Chondrocyte (in vitro differentiated cells): Measurements from ENCODE around the gene MSS51. TPM values are rescaled to one million over a fixed set of nuclear protein-coding genes. Genes with fewer than 3 reads are reported as not detected.

Experiments
- DNase-seq: peaks from one replicate; pipeline ENCODE4 v3.0.0; 2021; ENCODE audit warnings: mixed read lengths, low spot score
- H3K27ac Mint-ChIP-seq: one replicate; pipeline ENCODE4 v1.8.0; 2021; ENCODE audit warnings: mild to moderate bottlenecking, moderate library complexity, mixed read lengths; ENCODE audit not compliant: unreplicated experiment
- H3K27me3 Mint-ChIP-seq: 2 replicates; pipeline ENCODE4 v1.8.0; 2021; ENCODE audit warnings: low read depth, mixed read lengths
- H3K36me3 Mint-ChIP-seq: 2 replicates; pipeline ENCODE4 v1.8.0; 2021; ENCODE audit warnings: low read depth, mixed read lengths
- H3K4me1 Mint-ChIP-seq: 2 replicates; pipeline ENCODE4 v1.8.0; 2021; ENCODE audit warnings: low read depth, mild to moderate bottlenecking, mixed read lengths
- H3K4me3 Mint-ChIP-seq: one replicate; pipeline ENCODE4 v1.8.0; 2021; ENCODE audit warnings: mild to moderate bottlenecking, moderate library complexity, mixed read lengths; ENCODE audit not compliant: unreplicated experiment
- H3K9me3 Mint-ChIP-seq: 2 replicates; pipeline ENCODE4 v1.8.0; 2021; ENCODE audit warnings: low read depth, mixed read lengths
- CTCF ChIP-seq: fragments of 200-600 bp; sonication (generic); IDR thresholded peaks from 2 replicates; pipeline ENCODE4 v1.5.0; 2021; ENCODE audit warnings: antibody characterized with exemption, mild to moderate bottlenecking, moderate library complexity
- total RNA-seq: library from RNA; stranded (reverse); gene quantifications from 3 replicates; pipeline ENCODE4 v1.2.1, GENCODE V29; 2021

The MSS51 gene
- total RNA-seq, 1 donor from 2014 or later, result 1.4 TPM

GRCh38 chr10:73467206-73467605 is 33.8 kb upstream of the MSS51 start:
- no peak overlapping the region for H3K4me3 Mint-ChIP-seq
- no peaks in the 10 kb centered on the region for H3K9me3 Mint-ChIP-seq
- no peak for TF ChIP-seq CTCF
- peaks cover 3% of the 10 kb centered on the region for H3K4me1 Mint-ChIP-seq
- no peak overlapping the region for H3K27ac Mint-ChIP-seq
- no peaks in the 10 kb centered on the region for H3K27me3 Mint-ChIP-seq
- no peak for DNase-seq
- H3K36me3 Mint-ChIP-seq, result peaks cover 37% of the 10 kb centered on the region

GRCh38 chr10:73465978-73466726 is 32.8 kb upstream of the MSS51 start:
- H3K27ac Mint-ChIP-seq, result no peak overlapping the region

GRCh38 chr10:73460897-73461296 is 27.5 kb upstream of the MSS51 start:
- Mint-ChIP-seq H3K9me3 (no peaks in the 10 kb centered on the region), H3K36me3 (peaks cover 28% of the 10 kb centered on the region), H3K4me1 (peaks cover 11% of the 10 kb centered on the region), H3K4me3 (no peak overlapping the region), H3K27ac (no peak overlapping the region), H3K27me3 (no peaks in the 10 kb centered on the region)
- no peak for DNase-seq
- no peak for TF ChIP-seq CTCF

More at GRCh38 chr10:73465978-73466726, 32.8 kb upstream of the MSS51 start:
- no peak for TF ChIP-seq CTCF
- DNase-seq, result no peak
- Mint-ChIP-seq H3K36me3 (peaks cover 35% of the 10 kb centered on the region), H3K27me3 (no peaks in the 10 kb centered on the region), H3K4me3 (no peak overlapping the region), H3K9me3 (no peaks in the 10 kb centered on the region), H3K4me1 (peaks cover 3% of the 10 kb centered on the region)

- no peak for TF ChIP-seq CTCF
- DNase-seq, result no peak
- Mint-ChIP-seq H3K36me3 (peaks cover 24% of the 10 kb centered on the region), H3K9me3 (no peaks in the 10 kb centered on the region), H3K27ac (peak overlapping the region; percentile 9), H3K4me3 (no peak overlapping the region), H3K27me3 (no peaks in the 10 kb centered on the region), H3K4me1 (peaks cover 11% of the 10 kb centered on the region)
These were observed 26.4 kb upstream of the MSS51 start for GRCh38 chr10:73459683-73460314.

- Mint-ChIP-seq H3K36me3 (peaks cover 17% of the 10 kb centered on the region), H3K9me3 (no peaks in the 10 kb centered on the region), H3K27me3 (no peaks in the 10 kb centered on the region), H3K4me3 (no peak overlapping the region), H3K4me1 (peaks cover 11% of the 10 kb centered on the region), H3K27ac (no peak overlapping the region)
- no peak for DNase-seq
- no peak for TF ChIP-seq CTCF
These were observed 23.0 kb upstream of the MSS51 start for GRCh38 chr10:73456187-73456890.
